ENCODE data around the gene MRPL43. TPM values are rescaled to one million over a fixed set of nuclear protein-coding genes. Genes with fewer than 3 reads are reported as not detected.
A peak's percentile ranks its signal among the peaks of the same experiment; 100 is the strongest.

Gene MRPL43
- total and polyA plus RNA-seq, 2 donors (not counting 3 experiments of a cell fraction or from before 2014, with no cell fraction given): 75.0 to 144 TPM

- Histone ChIP-seq H3K27me3 (ENCODE audit: control insufficient read depth in 2 of 2, insufficient read depth in 2 of 2, low read length in 2 of 2) (no peaks in the 10 kb centered on the region), H4K20me1 (replicated peaks; ENCODE audit: control insufficient read depth, extremely low read depth, insufficient read depth, low read length) (no peaks in the 10 kb centered on the region), H3K4me2 (ENCODE audit: insufficient read depth, low read length) (peak overlapping the region; percentile 59), H2AFZ (ENCODE audit: low read depth, low read length) (no peak overlapping the region), H3K9me3 (replicated peaks; ENCODE audit: control insufficient read depth, insufficient read depth, low read length) (no peaks in the 10 kb centered on the region), H3K4me1 (ENCODE audit: control insufficient read depth, extremely low read depth, insufficient read depth, low read length) (peaks cover 33% of the 10 kb centered on the region), H3K4me3 (replicated peaks in 1 of 3; ENCODE audit: insufficient read depth in 1 of 3, low read depth in 1 of 3, low read length in 3 of 3) (peak overlapping the region in 2 of 3 experiments; percentile 79 to 85), H3K79me2 (ENCODE audit: control insufficient read depth, insufficient read depth, low read length) (peaks cover 34% of the 10 kb centered on the region), H3K36me3 (ENCODE audit: control insufficient read depth in 2 of 2, extremely low read depth in 1 of 2, insufficient read depth in 2 of 2, low read length in 2 of 2) (peaks cover 11 to 26% of the 10 kb centered on the region in 2 experiments), H3K9me1 (replicated peaks; ENCODE audit: control insufficient read depth, extremely low read depth, insufficient read depth, low read length) (no peaks in the 10 kb centered on the region), H3K9ac (replicated peaks; ENCODE audit: extremely low read depth, insufficient read depth, low read length) (peak overlapping the region; percentile 94), H3K27ac (ENCODE audit: insufficient read depth, low read depth, low read length) (peak overlapping the region; percentile 83)
- intact Hi-C loops (cut with micrococcal nuclease) (loop anchor here (1.0 kb wide), 1 partner anchor 31 kb away; no protein-coding TSS in a partner anchor), dilution Hi-C loops (cut with MboI; ENCODE audit: extremely low pct_ligation_motif_present, low sequenced_read_pairs) (no loop called here)
- ChIA-PET CTCF (interaction anchor here (1.6 to 12.6 kb wide), 3 partner anchors 11 to 66 kb away, joined by 3 to 254 read pairs (median 18); no protein-coding TSS in a partner anchor), POLR2A (no interaction called here)
- TF ChIP-seq POLR2AphosphoS5 (IDR thresholded peaks at IDR 0.05; ENCODE audit: insufficient read depth, low read depth, low read length) (no peak), MYC (IDR thresholded peaks at IDR 0.05; ENCODE audit: low read depth, low read length) (no peak), JUN (IDR thresholded peaks at IDR 0.05; ENCODE audit: borderline replicate concordance, insufficient read depth, insufficient read length, low read depth) (no peak), FOS (IDR thresholded peaks at IDR 0.05; ENCODE audit: borderline replicate concordance, insufficient read depth, low read length) (peak; percentile 35), POLR2A (IDR thresholded peaks at IDR 0.05; ENCODE audit: low read depth, low read length) (peak; percentile 55), GATA2 (IDR thresholded peaks at IDR 0.05; ENCODE audit: insufficient read depth, insufficient read length, low read depth, low read length) (no peak), EZH2 (IDR thresholded peaks at IDR 0.05; ENCODE audit: borderline replicate concordance, low read depth, low read length, severe bottlenecking) (no peak)
- FAIRE-seq (peak; percentile 98), DNase-seq (ENCODE audit: low read depth, low spot score) (peak; percentile 93)
- BruUV-seq (replicated peaks): TSS peak; percentile 31
Observed at GRCh38 chr10:101000915-101001658, 13.8 kb upstream of the MRPL43 start.
